Breast epithelium (tissue), 4 donors: ENCODE data around the gene PRDM4. TPM values are rescaled to one million over a fixed set of nuclear protein-coding genes. Genes with fewer than 3 reads are reported as not detected.
"Not testable (repeated sequence)": the region's sequence is repeated elsewhere in the genome, so short reads cannot be mapped to it uniquely, and the experiment has no call there.

ENCODE experiments used
- DNase-seq, 2 donors: peaks; one replicate each; pipeline ENCODE4 v3.0.0-alpha.2; 2019; ENCODE audit warnings: low spot score in 2 of 2
- H3K27ac ChIP-seq, 2 donors: fragments of 200-600 bp; sonication (generic) in 1 of 2; one replicate each; pipeline ENCODE4 v1.5.1; 2016 to 2019; ENCODE audit warnings: mild to moderate bottlenecking in 1 of 2
- H3K27me3 ChIP-seq, 2 donors: fragments of 200-600 bp; sonication (generic) in 1 of 2; one replicate each; pipeline versions ENCODE4 v1.5.1 to v1.6.0; 2017 to 2019; ENCODE audit warnings: control low read depth in 1 of 2, mild to moderate bottlenecking in 1 of 2
- H3K36me3 ChIP-seq: fragments of 200-600 bp; one replicate; pipeline ENCODE4 v1.5.1; 2019
- H3K4me1 ChIP-seq, 2 donors: fragments of 200-600 bp; sonication (generic); one replicate each; pipeline ENCODE4 v1.5.1; 2016 to 2019; ENCODE audit warnings: control low read depth in 1 of 2
- H3K4me3 ChIP-seq, 3 donors: fragments of 200-600 bp; sonication (generic); 1 replicate in 2 of 3; 2 replicates in 1 of 3; pipeline ENCODE4 v1.5.1; 2016 to 2019; ENCODE audit warnings: mild to moderate bottlenecking in 3 of 3, moderate library complexity in 2 of 3
- H3K9me3 ChIP-seq, 2 donors: fragments of 200-600 bp; sonication (generic) in 1 of 2; one replicate each; pipeline ENCODE4 v1.5.1; 2016 to 2019; ENCODE audit warnings: control low read depth in 1 of 2
- CTCF ChIP-seq, 3 donors: fragments of 450-650 bp; IDR thresholded peaks; one replicate each; pipeline ENCODE4 v1.5.1; 2016 to 2017; ENCODE audit warnings: antibody characterized with exemption in 3 of 3, mild to moderate bottlenecking in 3 of 3, moderate library complexity in 3 of 3
- POLR2A ChIP-seq: fragments of 450-650 bp; IDR thresholded peaks from one replicate; pipeline ENCODE4 v1.6.1; 2016; ENCODE audit warnings: antibody characterized with exemption, mild to moderate bottlenecking, moderate library complexity
- POLR2AphosphoS5 ChIP-seq, 3 donors: sonication (generic); formaldehyde crosslinking; IDR thresholded peaks; one replicate each; pipeline ENCODE4 v1.6.1; 2017; ENCODE audit warnings: antibody characterized with exemption in 3 of 3
- intact Hi-C: fragments of 100-400 bp; cut with DNase I; formaldehyde crosslinking; loops from one replicate; pipeline ENCODE4 v1.15.1; 2023; ENCODE audit warnings: low total_unique reads
- total RNA-seq, 3 donors: library from RNA; depleted of rRNA; stranded (reverse); fragments of >200 nt; gene quantifications; one replicate each; pipeline ENCODE4 v1.1.0, GENCODE V29; 2016

Gene PRDM4
- total RNA-seq, 3 donors from 2014 or later = 29.4 to 32.6 (median 31.1) TPM

GRCh38 chr12:107715780-107716179 lies 45.2 kb downstream of the PRDM4 start:
- DNase-seq = no peak
- Histone ChIP-seq H3K27ac (no peak overlapping the region), H3K9me3 (no peaks in the 10 kb centered on the region), H3K27me3 (no peaks in the 10 kb centered on the region), H3K4me1 (no peaks in the 10 kb centered on the region), H3K36me3 (peaks cover 5% of the 10 kb centered on the region), H3K4me3 (no peak overlapping the region)
- TF ChIP-seq POLR2AphosphoS5 (IDR thresholded peaks at IDR 0.05) (no peak), POLR2A (no peak), CTCF (IDR thresholded peaks at IDR 0.05) (no peak)
- intact Hi-C loops = no loop called here

GRCh38 chr12:107705522-107705921 lies 55.4 kb downstream of the PRDM4 start:
- DNase-seq, H3K9me3 ChIP-seq, intact Hi-C loops, H3K27me3 ChIP-seq, H3K4me1 ChIP-seq, H3K27ac ChIP-seq, H3K4me3 ChIP-seq: not testable (repeated sequence)
- peaks cover 12% of the 10 kb centered on the region for H3K36me3 ChIP-seq

- TF ChIP-seq CTCF (IDR thresholded peaks at IDR 0.05) (no peak), POLR2AphosphoS5 (IDR thresholded peaks at IDR 0.05) (no peak), POLR2A (no peak)
- no peaks in the 10 kb centered on the region for H3K27me3 ChIP-seq
- H3K4me3 ChIP-seq = no peak overlapping the region
- DNase-seq = no peak
- no peak overlapping the region for H3K27ac ChIP-seq
- H3K9me3 ChIP-seq = no peaks in the 10 kb centered on the region
- intact Hi-C loops = no loop called here
- H3K36me3 ChIP-seq = peaks cover 21% of the 10 kb centered on the region
- no peaks in the 10 kb centered on the region for H3K4me1 ChIP-seq
Measured at GRCh38 chr12:107704041-107704440, 56.9 kb downstream of the PRDM4 start.

GRCh38 chr12:107702106-107702505 lies 58.8 kb downstream of the PRDM4 start:
- H3K4me3 ChIP-seq = no peak overlapping the region
- H3K9me3 ChIP-seq = no peaks in the 10 kb centered on the region
- H3K27ac ChIP-seq = no peak overlapping the region
- peaks cover 18% of the 10 kb centered on the region for H3K36me3 ChIP-seq
- intact Hi-C loops = no loop called here
- no peaks in the 10 kb centered on the region for H3K27me3 ChIP-seq
- H3K4me1 ChIP-seq = no peaks in the 10 kb centered on the region
- TF ChIP-seq CTCF (IDR thresholded peaks at IDR 0.05) = peak in 1 of 3 donors; percentile 7
- TF ChIP-seq POLR2AphosphoS5 (IDR thresholded peaks at IDR 0.05) = no peak
- no peak for DNase-seq

- H3K4me3 ChIP-seq, H3K9me3 ChIP-seq, H3K27me3 ChIP-seq, DNase-seq, intact Hi-C loops, H3K27ac ChIP-seq, H3K4me1 ChIP-seq: not testable (repeated sequence)
- H3K36me3 ChIP-seq = peaks cover 32% of the 10 kb centered on the region
Measured at GRCh38 chr12:107695772-107696171, 65.2 kb downstream of the PRDM4 start.

GRCh38 chr12:107685360-107686248 lies 75.3 kb downstream of the PRDM4 start, which contains the start of gene PWP1:
Gene PWP1, plus strand, starts transcription at chr12:107685799. Its CDS starts 101 bp downstream, at chr12:107685900.
- TF ChIP-seq POLR2A (peak; percentile 45), POLR2AphosphoS5 (IDR thresholded peaks at IDR 0.05) (peak; percentile 81 to 87 (median 86)), CTCF (IDR thresholded peaks at IDR 0.05) (no peak)
- H3K27me3 ChIP-seq = no peaks in the 10 kb centered on the region
- DNase-seq = peak; percentile 89
- H3K4me3 ChIP-seq = peak within 1 kb of the TSS; percentile 92 to 95 (median 92)
- peak within 1 kb of the TSS; percentile 82 to 85 for H3K27ac ChIP-seq
- H3K36me3 ChIP-seq = no peaks in the 10 kb centered on the region
- intact Hi-C loops = no loop called here
- no peaks in the 10 kb centered on the region for H3K9me3 ChIP-seq
- no peaks in the 10 kb centered on the region for H3K4me1 ChIP-seq
